GM18502 (cell line): ENCODE data around the gene FLAD1.
A peak's percentile ranks its signal among the peaks of the same experiment; 100 is the strongest.
"Not testable (repeated sequence)": the region's sequence is repeated elsewhere in the genome, so short reads cannot be mapped to it uniquely, and the experiment has no call there.

ENCODE experiments used
- ATAC-seq: cut with Tn5 transposase; IDR thresholded peaks from one replicate; pipeline ENCODE4 v1.9.1; 2021; ENCODE audit warnings: mild to moderate bottlenecking; ENCODE audit not compliant: unreplicated experiment, poor library complexity

FLAD1 gene

DNA sequence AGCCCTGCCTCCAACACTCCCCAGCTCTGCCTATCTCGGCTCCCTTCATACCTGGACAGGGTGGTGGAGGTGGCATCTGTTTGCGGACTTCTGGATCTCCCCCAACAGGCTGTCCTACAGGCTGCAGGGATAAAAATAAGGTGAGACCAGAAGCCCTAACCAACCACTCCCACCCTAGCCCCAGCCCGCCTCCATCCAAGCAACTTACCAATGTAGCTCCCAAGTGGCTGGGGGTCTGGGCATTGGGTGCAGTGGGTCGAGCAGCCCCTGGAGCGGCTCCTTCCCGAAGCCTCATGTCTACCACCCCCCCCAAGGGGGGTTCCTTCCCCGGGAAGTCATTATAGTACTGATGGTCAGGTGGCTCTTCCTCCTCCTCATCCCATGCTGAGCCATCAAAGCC, 17.0 kb upstream of the FLAD1 start:
- ATAC-seq: no peak

DNA sequence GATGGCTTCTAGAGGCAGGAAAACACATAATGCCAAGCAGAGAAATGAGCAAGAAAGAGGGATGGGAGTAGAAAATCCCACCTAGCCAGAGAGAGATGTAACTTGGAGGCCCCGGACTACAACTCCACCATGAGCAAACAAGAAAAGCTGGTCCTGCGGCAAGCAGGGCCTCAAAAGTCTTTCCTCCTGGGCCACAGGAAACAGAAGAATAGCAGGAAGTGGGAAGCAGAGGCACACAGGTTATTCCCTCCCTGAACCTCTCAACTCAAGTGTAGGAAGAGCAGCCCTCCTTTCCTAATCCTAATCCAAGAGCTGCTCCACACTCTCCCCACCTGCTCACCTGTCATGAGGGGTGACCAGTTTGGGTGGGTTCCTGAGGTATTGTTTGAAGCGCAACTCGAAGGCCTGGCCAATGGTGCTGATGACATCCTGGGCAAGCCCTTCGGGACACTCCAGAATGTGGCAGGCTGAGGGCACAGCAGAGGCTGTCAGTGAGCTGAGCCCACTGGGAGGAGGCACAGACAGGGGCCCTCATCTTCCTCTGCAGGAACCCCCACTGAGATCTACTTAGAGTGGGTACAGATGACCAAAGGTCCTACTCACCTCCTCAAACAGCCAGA, 15.7 kb upstream of the FLAD1 start:
- ATAC-seq: no peak

DNA sequence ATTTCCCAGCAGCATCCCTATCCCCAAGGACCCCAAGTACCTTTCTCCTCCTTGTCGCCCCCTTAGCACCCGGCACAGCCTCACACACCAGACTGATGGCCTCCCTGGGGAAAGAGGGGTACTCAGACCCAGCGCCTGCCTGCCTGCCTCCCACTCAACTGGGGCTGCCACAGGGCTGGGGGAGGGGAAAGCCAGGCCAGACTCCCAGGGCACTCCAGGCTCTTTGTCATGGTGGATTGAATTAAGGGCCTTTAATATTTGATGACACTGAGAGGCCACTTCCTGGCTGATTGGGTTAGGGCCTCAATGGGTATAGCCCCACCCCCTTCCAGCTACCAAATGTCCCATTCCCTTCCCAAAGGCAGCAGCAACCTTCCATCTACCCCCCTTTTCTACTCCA, 14.4 kb upstream of the FLAD1 start:
- ATAC-seq: no peak

DNA sequence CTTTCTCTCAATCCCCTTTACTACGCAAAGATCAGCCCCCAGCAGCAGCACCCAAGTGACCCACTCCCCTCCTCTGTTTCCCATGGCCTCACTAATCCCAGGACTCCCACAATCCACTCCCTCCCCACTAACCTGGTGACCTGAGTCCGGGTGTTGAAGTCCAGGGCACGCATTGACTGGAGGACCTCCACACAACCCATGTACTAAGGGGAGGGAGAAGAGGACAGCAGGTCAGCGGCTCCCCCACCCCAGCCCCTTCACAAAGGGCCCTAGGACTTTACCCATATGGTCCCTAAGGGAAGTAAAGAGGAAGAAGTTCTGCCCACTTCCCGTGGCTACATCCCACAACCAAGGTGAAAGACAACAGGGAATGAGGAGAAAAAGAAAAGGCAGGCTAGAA, 13.9 kb upstream of the FLAD1 start:
- no peak for ATAC-seq

DNA sequence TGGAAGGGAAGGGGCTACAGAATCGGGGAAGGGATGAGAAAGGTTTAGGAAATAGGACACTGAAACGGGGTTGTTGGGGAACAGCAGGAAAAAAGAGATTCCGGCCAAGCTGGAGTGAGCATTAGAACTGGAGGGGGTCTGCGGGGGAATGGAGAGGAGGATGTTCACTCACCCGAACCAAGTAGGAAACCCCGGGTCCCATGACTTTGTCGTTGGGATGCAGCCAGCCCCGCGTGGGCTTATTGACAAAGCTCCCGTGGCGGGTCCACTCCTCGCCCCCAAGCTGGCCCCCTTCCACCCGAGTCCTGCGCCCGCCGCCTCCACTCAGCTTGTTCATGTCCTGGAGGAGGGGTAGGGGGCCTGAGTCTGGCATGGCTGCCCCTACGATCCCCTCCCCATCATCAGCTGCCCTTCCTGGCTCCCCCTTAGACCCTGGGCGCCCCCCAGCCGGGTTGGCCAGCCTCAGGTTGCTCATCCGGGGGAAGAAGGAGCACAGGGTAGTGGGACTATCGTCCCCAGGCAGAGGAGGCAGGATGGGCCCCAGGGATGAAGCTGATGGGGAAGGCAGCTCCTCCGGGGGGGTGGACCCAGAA, 13.2 kb upstream of the FLAD1 start:
- ATAC-seq: no peak

DNA sequence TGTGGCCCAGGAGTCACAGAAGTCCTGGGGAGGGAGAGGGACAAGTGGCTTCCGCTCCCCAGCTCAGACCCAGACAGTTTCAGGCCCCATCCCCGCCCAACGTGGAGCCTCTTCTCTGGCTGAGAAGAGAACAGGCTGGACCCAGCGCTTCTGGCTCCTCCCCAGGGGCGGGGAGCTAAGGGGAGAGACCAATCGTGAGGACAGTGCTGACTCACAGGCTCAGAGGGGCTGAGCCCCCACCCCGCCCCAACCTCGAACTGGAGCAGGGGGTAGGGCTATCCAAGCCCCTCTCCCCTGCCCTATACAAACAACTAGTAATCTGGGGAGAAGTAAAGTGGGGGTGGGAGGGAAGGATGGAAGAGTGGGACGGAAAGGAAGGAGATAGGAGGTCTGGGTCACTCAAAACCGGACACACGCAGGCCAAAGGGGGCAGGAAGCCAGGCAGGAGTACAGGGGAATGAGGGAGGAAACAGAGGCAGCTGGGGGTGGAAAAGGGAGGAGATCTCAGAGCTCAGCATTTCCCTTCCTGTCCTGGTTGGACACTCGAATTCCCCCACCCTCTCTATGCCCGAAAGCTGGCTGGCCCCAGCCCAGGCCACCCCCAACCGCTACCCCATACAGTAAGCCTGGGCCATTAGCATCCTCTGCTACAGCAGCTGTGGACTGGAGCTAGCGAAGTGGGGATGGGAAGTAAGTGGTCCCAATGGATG, 12.4 kb upstream of the FLAD1 start, which contains the start of gene SHC1:
TSS of gene SHC1 (minus strand) at position 117 of the 710 bp plus-strand sequence. CDS start 221 bp downstream, outside the sequence.
- peak; percentile 26 for ATAC-seq

DNA sequence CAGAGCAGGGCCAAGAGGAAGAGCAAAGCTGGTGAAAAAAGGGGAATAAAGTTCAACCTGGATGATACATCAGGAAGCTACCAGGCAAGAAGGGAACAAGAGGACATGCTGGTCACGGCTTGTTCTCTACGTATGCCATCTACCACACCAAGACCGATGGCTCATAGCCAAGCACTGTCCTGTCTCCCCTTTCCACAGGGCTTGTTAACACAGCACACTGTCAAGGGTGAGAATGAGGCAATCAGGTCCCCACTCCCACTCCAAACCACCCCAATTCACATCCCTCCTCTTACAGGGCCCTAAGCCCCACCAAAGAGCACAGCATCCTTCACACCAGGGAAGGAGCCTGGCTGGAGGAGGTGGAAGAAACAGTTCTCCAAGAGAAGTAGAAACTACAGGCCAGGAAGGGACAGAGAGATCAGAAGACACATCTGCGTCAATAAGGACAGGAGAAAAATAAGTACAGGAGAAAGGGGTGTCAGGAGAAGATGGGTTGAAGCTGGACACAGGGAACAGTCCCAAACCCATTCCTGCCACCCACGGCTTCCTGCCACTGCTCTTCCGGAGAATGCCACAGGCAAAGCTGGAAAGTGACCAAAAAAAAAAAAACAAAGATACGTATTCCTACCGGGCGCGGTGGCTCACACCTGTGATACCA, 11.7 kb upstream of the FLAD1 start:
- no peak for ATAC-seq

DNA sequence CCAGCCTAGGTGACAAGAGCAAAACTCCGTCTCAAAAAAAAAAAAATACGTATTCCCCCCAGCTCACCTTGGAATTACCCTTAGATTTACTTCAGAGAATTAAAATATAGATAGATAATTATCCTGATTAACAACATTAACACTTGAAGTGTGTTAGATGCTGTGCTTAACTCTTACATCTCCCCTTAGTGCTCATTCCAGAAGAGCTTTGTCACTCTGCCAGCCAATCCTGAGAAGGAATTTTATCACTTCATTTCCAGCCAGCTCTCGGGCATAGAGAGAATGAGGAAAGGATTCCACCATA, 11.0 kb upstream of the FLAD1 start:
- no peak for ATAC-seq

DNA sequence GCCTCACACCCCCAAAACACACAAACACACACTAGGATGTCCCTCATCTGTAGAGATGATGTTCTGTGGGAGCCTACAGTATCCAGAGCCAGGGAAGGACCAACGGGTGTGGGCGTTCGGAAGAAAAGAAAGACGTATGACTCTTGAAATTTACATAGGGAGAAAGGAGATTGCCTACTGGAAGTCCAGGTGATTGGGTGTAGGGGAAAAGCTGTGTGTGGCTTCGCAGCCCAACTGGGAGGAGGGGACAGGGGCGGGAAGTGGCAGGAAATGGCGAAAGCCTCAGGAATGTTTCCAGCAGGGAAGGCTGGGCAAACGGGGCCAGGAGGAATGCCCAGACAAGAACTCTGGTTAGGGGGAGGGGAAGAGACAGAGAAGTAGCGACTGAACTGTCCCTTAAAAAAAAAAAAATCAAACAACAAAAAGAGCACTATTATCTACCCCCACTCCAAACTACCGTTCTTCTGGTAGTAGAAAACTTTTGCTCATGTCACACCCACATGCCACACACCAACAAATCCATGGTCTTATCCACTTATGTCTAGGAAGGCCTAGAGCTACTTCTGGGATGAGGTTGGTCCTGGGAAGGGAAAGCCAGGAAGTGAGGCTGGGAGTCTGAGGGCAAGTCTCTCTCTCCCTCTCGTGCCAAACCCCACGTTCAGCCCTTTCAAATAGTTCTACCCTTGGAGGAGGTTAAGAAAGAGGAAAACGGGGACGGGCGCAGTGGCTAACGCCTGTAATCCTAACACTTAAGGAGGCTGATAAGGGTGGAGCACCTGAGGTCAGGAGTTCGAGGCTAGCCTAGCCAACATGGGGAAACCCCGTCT, 10.4 kb upstream of the FLAD1 start:
- no peak for ATAC-seq

DNA sequence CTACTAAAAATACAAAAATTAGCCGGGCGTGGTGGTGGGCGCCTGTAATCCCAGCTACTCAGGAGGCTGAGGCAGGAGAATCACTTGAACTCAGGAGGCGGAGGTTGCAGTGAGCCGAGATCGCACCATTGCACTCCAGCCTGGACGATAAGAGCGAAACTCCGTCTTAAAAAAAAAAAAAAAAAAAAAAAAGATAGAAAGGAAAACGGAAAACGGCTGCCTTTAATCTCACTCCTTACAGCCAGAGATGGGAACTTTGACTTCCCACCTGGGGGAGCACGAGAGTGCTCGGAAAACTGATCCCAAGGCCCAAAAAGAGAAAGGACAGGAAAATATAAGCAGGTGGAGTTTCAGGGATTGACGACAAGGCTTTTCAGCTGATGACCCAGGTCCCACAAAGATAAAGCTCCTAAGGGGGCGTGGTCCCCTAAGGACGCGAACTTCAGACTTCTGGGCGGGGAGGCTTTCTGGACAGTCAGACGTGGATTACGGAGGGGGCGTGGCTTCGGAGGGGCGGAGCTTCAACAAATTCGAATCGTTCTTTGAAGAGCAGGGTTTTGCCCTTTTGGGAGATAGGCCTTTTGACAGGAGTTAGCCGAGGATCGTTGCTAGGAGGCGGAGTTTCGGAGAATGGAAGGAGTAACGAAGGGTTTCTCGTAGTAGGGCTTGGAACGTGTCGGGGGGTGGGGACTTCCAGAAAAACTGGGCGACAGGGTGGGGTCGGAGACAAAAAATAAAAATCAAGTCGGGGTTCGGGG, 9.6 kb upstream of the FLAD1 start:
- peak; percentile 24 for ATAC-seq

DNA sequence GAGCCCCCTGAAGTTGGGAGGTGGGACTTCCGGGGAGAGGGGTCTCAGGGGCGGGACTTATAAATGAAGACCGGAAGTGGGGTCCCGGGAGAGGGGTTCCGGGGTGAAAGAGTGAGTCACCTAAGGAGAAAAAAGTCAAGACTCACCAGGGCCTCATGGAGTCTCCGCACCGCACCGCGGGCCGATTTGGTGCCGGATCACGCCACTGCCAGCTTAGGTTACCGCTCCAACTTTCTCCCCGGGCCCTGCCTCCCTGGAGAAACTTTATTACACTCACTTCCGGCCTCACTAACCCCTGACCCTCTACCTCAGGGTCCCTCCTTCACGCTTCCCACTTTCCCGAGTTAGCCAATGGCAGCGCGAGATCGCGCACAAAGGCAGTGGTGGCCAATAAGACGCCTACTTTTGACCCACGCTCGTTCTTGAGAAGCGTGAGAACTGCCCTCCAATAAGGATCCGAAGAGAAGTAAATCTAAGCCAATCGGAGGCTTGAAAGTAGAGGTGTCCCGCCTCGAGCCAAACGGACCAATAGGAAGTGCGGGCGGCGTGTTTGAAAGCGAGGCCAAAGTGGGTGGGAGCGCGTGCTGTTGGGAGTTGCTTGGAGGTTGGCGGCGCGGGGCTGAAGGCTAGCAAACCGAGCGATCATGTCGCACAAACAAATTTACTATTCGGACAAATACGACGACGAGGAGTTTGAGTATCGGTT, 8.9 kb upstream of the FLAD1 start, which contains the start of gene CKS1B:
TSS of gene CKS1B (plus strand) at position 580 of the 706 bp plus-strand sequence. CDS start at position 645, 65 bp downstream.
- peak; percentile 72 for ATAC-seq

DNA sequence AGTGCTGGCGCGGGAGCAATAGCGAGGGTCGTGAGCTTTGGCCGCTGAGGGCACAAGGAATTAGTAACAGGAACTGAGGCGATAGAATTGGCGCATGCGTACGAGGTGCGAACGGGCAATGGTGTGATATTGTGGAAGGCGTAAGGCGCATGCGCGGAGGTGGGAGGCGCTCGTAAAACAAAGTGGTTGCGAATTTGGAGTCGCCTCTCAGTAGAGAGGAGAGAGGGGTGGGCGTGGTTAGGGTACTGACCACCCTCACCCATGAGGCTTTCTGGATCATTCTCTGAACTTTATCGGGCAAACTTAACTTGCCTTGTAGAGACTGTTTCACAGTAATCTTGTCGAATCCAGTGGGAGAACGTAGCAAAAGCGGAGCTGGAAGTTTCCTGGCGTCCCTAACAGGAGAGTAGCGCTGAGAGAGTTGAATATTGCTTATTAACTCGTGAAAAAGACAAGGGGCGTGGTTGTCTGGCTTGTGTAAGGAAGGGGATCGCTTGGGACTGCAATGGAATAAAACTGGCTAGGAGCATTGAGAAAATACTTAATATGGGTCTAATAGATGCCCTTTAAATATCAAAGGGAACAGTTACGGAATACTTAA, 8.2 kb upstream of the FLAD1 start:
- peak; percentile 37 for ATAC-seq

DNA sequence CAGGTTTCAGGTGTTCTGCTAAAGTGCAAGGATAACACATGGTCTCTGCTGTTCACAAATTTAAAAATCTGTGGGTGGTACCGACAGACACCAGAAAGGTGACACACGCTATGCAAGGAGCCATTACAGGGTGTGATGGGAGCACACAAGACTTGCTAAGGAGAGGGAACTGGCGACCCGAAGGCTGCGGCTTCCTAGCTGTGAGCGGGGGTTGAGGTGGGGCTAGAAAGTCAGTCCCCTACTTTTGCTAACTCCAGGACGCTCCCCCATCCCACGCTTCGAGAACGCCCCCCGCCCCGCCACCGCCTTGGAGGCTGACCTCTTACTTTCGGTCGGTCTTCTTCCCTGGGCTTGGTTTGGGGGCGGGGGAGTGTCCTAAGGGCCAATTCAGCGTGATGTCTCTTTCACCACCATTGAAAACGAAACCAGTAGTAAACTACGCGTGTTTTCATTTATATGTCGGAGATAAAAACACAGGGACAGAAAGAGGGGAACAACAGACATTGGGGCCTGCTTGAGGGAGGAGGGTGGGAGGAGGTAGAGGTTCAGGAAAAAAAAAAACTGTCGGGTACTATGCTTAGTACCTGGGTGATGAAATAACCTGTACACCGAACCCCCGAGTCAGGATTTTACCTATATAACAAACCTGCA, 7.6 kb upstream of the FLAD1 start:
- ATAC-seq: no peak

DNA sequence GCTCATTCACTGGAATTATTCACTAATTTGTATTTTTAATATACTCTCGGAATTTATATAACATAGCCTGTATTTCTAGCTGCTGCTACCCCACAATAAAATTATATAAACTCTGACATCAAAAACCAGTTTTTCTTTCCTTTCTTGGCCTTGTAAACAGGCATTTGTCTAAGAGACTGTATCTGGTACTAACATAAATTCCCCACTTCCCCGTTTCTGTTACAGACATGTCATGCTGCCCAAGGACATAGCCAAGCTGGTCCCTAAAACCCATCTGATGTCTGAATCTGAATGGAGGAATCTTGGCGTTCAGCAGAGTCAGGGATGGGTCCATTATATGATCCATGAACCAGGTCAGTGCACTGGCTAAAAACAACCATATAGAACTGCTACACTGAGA, 5.4 kb upstream of the FLAD1 start:
- ATAC-seq: not testable (repeated sequence)

DNA sequence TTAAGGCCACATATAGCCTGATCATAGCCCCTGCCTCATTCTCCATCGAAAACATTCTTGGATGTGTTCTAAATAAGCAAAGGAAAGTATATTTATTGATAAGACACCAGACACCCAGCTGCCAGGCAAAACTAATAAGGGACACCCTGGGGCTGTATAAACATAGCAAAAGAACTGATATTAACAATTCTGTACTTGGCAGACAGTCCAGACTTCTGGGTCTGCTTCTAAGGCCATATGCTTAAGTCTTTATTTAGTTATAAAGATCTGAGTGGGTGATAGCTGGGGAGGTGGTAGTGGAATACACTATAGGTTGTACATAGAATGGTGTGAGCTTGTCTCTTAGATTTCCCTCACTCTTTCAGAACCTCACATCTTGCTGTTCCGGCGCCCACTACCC, 4.8 kb upstream of the FLAD1 start:
- ATAC-seq: no peak

DNA sequence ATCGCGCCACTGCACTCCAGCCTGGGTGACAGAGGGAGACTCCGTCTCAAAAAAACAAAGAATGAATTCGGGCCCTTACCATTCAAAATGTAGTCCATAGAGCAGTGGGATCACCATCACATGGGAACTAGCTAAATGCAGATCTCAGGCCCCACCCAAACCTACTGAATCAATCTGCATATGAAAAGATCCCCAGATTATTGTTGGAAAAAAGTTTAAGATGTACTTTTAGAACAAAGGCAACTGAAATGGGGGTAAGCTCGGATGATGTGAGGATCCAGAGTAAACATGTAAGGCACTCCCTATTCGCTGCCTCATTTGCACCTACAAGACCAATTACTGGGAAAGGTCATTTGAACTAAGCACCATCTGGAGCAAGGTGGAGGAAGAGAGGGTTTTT, 803 bp upstream of the FLAD1 start:
- ATAC-seq: no peak

DNA sequence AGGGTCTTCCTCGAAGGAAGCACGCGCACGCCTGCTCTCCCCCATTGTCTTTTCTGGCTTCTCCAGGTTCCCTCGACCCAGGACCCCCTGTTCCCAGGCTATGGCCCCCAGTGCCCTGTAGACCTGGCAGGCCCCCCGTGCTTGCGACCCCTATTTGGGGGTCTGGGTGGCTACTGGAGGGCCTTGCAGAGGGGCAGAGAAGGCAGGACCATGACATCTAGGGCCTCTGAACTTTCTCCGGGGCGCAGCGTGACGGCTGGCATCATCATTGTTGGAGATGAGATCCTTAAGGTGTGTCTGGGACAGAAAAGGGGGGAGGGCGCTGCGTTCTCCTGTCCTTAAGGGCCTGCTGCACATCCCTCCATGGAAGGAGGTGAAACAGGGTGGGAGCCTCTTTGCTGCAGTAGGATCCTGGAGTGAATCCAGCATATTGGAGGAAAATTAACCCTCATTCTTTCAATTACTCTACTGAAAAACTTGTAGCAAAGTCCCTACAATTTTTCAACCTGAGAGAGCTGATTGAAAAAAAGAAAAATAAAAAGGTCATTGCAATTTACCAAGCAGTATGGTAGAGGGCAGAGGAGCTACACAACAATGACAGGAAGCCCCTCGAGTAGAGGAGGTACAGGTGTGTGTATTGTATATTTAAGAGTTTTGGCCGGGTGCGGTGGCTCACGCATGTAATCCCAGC, 777 bp downstream of the FLAD1 start:
- ATAC-seq: no peak

DNA sequence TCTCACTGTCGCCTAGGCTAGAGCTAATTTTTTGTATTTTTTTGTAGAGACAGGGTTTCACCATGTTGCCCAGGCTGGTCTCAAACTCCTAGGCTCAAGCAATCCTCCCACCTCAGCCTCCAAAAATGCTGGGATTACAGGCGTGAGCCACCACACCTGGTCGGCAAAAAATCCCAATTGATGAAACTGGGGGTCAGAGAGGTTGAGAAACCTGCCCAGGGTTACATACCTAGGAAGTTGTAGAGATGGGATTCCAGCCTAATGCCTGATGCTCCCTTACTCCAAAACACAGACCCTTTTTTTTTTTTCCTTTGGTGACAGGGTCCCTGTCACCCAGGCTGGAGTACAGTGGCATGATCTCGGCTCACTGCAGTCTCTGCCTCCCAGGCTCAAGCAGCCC, 3.6 kb downstream of the FLAD1 start:
- ATAC-seq: not testable (repeated sequence)
